GM21526 (cell line): ENCODE data around the gene TMCC2.

ENCODE experiments used
- ATAC-seq: cut with Tn5 transposase; IDR thresholded peaks from one replicate; pipeline ENCODE4 v1.9.1; 2021; ENCODE audit warnings: moderate library complexity; ENCODE audit not compliant: unreplicated experiment, low FRiP score

The TMCC2 gene

DNA sequence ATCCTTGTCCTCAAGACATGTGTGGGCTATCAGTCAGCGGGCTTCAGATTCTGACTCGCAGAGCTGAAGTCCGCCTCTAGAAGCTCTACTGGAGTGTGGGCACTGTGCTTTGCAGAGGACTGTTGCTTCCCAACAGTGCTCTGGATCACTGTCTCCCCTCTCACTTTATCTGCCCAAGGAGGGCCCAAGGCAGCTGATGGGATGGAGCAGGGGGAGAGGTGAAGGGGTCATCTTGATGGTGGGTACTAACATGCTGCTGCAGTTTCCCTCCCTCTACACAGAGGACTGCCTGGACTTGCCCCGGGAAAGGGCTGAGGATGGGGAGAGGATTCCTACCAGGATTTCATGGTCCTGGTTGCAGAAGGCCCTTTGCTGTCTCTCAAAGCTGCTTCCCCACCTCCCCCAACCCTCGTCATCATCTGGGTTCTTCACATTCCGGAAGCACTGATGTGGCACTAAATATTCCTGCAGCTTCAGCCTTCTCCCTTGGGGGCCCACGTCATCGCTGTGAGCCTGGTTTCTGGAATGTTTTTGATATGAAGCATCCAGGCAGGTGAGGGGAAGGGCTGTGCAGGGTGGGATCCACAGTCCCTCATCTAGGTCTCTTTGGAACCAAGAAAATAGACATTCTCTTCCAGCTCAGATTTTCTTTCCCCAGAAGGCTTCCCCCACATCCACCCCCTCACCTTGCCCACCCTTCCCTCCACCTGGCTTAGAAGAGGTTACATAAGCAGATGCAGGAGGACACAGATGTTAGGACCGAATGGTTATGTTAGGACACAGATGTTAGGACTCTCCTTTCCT lies 70.6 kb downstream of the TMCC2 start:
- no peak for ATAC-seq

- ATAC-seq = no peak
These were observed 72.4 kb downstream of the TMCC2 start for GRCh38 chr1:205300149-205300548.

GRCh38 chr1:205301205-205301821 lies 73.6 kb downstream of the TMCC2 start:
- no peak for ATAC-seq

- ATAC-seq = no peak
These were observed 74.3 kb downstream of the TMCC2 start for GRCh38 chr1:205301842-205302588.

GRCh38 chr1:205303247-205303888 lies 75.6 kb downstream of the TMCC2 start:
- no peak for ATAC-seq

DNA sequence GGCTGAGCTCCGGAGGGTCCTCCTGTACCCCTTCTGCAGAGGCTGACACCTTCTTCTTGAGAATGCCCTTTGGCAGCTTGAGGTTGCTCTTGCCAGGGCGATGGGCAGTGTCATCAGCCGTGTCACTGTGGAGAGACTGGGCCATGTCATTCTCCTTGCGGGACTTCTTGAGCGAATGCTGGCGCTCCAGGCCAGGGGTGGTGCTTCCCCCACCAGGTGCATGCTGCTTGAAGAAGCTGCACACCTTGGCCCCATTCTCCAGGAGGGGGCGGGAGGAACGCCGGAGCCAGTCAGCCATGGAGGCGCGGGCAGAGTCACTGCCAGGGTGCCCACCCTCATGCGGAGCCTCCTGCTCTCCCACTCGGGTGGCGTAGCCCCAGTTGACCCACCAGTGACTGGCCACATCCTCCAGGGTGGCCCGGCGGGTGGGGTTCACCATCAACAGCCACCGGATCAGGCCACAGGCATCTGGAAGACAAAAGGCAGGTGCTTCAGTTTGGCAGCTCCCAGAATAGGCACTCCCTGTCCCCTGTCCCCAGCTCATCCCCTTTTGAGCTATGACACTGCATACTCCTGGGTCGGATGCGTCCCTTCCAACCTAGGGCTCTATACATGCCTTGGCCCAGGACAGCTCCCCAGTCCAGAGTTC lies 76.4 kb downstream of the TMCC2 start:
- no peak for ATAC-seq

- ATAC-seq = no peak
These were observed 76.9 kb downstream of the TMCC2 start for GRCh38 chr1:205304695-205305070.

GRCh38 chr1:205306929-205307566 lies 79.3 kb downstream of the TMCC2 start:
- ATAC-seq = no peak

- no peak for ATAC-seq
These were observed 82.0 kb downstream of the TMCC2 start for GRCh38 chr1:205309741-205310140.

DNA sequence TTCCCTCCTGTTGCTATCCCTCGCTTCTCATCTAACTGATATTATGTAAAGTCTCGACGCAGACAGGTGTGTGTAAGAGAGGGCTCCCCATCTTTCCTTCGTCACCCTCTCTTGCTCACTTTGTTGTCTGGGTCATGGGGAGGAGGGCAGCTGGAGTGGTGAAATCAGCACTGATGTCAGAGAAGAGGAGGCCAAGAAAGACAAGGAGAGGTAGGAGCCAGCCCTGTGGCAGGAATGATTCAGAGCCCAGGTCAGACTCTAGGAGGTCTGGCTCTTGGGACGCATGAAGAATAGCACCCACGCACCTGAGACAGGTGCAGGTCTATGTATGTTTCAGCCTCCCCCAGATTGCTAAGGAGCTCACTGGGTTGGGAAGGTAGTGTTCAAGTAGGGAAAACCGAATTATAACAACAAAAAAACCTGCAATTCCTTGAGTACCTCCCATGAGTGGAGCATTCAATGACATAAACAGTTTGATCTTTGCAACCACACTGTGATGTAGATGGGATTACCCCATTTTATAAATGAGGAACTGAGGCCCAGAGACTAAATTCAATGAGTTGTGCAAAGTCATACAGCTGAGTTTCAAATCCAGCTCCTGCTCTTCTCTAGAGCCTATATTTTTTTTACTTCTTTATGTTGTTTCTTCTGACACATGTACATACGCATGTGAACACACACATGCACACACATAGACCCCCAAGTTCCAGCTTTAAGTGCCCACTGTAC lies 83.4 kb downstream of the TMCC2 start:
- no peak for ATAC-seq

GRCh38 chr1:205312866-205313562 lies 85.3 kb downstream of the TMCC2 start:
- ATAC-seq = no peak

DNA sequence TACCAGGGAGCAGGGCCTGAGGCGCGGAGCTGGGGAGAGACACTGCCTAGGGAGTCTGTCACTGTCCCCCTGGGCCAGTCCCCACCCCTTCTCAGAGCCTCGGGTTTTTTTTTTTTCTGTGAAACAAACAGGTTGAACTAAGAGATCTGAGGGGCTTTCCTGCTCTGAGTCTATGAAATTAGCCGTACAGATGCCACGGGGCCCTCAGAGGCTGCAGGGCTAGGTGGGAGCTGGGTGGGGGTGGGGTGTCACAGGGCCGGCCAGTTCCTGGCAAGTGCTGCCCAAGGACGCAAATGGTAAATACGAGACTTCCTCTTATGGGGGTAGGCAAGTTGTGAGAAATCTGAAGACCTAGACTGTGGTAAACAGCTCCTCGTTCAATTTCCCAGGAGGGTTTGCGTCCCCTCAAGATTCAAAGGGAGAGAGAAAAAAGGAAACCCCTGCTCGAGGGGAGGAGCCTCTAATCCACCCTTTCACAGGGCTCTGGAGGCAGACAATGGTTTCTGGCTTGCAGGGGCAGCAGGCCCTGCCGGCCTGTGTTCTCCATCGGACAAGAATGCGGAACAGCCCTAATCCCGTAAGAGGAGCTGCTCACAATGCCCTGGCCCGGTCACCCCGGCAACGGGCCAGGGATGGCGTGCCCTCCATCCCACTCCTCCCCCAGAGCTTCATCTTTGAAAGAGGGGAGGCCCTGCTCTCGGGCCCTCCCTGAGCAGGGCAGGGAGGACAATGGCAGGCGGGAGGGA lies 86.0 kb downstream of the TMCC2 start:
- no peak for ATAC-seq

DNA sequence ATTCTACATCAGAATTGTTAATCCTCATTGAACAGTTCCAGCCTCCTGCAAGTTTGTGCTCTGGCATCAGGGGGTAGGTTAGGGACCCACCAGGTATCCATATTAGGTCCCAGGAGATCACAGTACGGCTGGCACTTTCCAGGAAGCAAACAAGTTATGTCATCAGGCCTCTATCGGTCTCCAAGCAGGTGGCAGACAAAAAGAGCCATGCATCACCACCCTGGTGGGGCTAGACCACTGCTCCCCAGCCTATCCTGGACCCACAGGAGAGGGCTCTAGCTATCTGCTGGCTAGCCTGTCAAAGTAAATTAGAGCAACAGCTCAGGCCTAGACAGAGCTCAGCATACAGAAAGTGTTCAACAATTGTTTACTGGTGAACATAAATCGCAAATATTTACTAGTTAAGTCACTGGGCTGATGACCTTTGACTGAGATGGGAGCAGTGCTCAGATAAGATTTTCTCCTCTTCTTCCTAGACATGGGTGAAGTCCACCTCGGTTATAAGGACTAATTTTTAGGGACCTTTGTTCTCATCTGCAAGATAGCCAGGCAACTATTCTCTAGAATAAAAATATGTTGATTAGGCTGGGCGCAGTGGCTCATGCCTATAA lies 87.4 kb downstream of the TMCC2 start:
- ATAC-seq = no peak

DNA sequence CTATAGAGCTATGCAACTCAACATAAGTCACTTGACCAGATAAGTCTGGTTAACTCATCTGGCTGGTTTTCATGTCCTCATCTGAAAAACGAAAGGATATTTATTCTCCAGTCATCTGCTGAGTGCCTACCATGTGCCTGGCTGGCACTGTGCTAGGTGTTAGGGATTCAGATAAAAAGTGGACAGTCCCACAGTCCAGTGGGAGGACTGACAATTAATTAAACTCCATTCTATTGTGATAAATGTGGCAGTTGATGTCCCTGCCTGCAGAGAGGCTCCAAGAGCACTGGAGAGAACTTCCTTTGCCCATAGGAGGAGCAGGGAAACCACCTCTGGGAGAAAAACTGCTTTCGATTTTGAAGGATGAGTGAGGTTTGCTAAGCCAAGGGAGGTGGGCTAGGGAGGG lies 88.4 kb downstream of the TMCC2 start:
- ATAC-seq = no peak

DNA sequence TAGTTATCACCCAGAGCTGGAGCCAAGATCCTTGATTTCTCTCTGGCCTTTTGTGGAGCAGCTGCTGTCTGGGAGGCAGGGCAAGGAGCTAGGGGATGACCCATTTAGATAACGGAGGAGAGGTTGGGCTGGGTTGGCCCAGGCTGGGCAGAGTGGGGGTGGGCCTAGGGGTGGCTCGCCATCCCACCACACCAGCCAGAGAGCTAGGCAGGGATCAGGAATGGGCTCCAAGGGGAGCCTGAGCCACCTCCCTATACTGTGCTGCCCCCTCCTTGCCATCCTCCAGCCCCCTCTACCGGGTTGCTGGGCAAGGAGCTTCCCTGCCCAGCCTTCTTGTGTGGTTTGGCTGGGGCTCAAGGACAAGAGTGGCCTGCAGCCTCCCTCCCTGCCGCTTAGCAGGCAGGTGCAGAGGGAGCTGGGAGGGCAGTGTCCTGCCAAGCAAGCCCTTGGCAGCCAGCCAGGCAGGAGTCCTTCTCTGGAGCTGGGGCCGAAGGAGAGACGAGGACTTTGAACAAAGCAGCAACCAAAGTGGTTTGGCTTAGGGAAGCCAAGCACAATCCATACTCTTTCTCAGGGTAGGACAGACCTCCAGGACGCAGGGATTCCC lies 89.7 kb downstream of the TMCC2 start:
- no peak for ATAC-seq

DNA sequence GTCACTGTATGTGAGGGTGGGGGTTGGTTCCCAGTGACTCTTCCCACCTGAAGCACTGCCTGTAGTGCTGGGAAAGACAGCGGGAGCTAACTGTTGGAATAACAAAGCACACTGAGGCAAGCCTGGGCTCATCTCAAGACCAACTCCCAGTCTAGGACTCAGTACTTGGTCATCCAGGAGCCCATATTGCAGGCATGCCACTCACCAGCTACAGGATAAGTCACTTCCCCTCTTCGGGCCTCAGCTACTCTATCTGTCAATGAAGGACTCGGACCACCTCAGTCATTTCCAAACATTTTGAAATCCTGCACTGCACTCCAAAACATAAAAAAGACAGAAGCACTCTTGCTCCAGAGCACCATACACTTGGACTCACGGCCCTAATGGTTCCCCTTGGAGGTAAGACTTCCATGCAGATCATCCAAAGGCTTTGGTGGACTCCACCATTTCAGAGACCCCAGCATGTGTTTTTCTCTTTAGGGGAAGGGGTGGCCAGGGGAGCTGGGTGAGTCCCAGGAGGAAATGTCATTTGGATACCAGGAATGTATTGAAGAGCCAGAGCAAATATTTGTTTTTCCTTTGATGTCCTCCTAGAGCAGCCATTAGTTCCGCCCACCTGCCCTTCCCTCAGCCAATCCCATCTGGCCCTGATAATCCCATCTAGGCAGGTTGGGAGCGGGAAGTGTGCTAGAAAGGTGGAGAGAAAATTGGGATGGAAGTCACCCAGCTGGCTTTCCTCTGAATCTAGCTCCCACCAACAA lies 90.7 kb downstream of the TMCC2 start:
- ATAC-seq = no peak
